Stimulated activated CD8-positive, alpha-beta memory T cell treated with anti-CD3 and anti-CD28 coated beads, Interleukin-12 subunit alpha, Interleukin-12 subunit beta, amount 100 ng/mL, for 1 hour (primary cell): ENCODE measurements around the gene PLA2G2E.
A peak's percentile ranks its signal among the peaks of the same experiment; 100 is the strongest.
"Not testable (repeated sequence)": the region's sequence is repeated elsewhere in the genome, so short reads cannot be mapped to it uniquely, and the experiment has no call there.

Experiments used
- DNase-seq: peaks from one replicate; pipeline ENCODE4 v3.0.0-alpha.2; 2020; ENCODE audit warnings: low read depth

The PLA2G2E gene

DNA sequence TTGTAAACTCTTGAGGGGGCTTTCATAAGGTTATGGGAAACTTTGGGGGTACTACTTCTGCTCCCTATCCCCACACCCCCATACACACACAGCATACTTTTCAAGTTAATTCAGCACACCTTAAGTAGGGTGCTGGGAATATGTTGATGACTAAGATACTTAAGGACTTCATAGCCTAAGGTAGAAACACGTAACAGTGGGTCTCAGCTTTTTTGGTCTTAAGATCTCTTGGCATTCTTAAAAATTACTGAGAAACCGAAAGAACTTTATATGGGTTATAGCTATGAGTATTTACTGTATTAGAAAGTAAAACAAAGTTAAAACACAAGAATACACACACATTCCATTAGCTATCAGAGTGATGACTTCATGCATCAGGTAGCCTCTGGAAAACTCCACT is 39.1 kb downstream of the PLA2G2E start:
- DNase-seq = no peak

DNA sequence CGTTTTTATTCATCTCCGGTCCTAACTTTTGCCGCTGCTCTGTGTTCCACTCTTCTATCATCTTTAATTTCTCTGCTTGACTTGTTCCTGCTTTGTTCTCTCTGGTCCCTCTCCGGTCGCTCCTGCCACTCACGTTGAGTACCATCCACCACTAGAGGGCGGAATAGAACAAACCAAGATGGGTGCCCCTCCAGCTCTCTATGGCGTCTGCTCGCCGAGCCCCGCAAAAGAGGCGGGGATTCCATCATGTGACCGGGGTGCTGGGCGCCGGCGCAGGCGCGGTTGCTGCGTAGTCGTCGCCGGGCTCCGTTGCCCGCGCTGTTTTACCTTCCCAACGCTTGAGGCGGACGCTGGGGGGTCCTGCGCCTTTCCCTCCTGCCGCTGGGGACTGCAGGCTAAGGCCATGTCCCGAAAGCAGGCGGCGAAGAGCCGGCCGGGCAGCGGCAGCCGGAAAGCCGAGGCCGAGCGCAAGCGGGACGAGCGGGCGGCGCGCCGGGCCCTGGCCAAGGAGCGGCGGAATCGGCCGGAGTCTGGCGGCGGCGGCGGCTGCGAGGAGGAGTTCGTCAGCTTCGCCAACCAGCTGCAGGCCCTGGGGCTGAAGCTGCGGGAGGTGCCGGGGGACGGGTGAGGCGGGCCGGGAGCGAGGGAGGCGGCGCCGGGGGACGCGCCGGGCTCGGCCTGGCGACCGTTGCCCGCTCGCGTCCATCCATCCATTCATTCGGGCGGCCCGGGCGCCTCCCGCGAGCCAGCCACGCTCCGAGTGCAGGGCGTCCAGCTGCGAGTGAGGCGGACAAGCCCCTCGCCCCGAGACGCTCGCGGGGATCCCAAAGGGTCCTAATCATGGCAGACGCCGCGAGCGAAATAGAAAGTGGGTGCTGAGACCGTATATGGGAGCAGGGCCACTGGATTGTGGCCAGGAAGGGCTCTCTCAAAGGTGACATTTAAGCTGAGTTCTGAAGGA is 41.0 kb downstream of the PLA2G2E start, which contains the start of gene OTUD3:
OTUD3 (plus strand) TSS at position 285 of the 961 bp plus-strand sequence; CDS start at position 404, 119 bp downstream.
- peak; percentile 91 for DNase-seq

DNA sequence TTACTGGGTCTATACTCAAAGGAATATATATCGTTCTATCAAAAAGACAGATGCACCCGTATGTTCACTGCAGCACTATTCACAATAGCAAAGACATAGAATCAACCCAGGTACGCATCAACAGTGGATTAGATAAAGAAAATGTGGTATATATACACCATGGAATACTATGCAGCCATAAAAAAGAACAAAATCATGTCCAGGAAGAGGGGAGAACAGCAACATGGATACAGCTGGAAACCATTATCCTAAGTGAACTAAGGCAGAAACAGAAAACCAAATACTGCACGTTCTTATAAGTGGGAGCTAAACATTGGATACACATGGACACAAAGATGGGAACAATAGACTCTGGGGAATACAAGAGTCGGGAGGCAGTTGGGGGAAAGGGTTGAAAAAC is 42.6 kb downstream of the PLA2G2E start:
- not testable (repeated sequence) for DNase-seq

- DNase-seq = no peak
Measured at GRCh38 chr1:19879661-19880060, 43.8 kb downstream of the PLA2G2E start.

DNA sequence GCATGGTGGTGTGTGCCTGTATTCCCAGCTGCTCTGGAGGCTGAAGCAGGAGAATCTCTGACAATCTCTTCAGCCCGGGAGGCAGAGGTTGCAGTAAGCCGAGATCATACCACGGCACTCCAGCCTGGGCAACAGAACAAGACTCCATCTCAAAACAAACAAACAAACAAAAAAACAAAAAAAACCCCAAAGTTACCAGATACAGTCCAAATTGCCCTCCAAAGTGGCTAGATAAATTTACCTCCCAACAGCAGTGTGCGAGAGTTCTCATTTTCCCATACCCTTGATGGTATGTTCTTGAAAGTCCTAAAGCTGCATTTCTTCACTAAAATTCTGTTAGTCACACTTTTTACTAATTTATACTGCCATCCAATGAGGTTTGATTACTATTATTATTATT is 44.2 kb downstream of the PLA2G2E start:
- no peak for DNase-seq

DNA sequence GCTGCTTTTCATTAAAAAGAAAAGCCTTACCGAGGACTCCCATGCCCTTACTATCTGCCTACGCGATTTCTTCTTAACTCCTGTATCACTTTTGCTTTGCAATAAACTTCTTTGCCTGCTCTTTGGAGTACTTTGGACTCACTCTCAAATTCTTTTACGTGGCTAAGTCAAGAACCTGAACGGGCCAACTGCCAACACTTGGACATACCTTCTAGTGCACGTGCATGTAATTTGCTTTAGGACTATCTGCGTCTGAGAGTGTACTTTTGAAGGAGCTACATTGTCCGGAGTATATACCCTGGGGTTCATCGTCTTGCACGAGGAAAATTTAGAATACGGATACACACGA is 44.8 kb downstream of the PLA2G2E start:
- DNase-seq = no peak

- DNase-seq = no peak
Measured at GRCh38 chr1:19877821-19878636, 45.4 kb downstream of the PLA2G2E start.

DNA sequence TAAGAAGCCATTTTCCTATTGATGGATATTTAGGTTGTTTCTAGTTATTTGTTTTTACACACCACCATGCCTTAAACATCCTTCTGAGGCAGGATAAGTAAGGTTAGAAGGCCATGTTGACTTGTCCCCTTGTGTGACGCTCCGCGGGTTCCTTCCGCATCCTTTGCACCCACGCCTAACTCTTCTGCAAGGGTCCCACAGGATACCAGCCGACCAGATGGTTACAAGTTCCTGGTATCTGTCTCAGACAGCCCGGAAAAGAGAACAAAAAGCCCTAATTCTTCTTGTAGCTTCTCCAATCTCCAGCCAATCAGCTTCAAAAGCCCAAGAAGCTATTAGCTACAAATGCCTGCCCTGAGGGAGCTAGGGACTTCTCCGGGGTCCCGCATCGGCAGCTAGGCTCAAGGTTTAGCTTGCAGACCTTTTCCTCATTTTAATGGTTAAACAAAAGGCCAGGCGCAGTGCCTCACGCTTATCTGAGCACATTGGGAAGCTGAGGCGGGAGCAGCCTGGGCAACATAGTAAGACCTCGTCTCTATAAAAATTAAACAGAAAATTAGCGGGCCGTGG is 46.2 kb downstream of the PLA2G2E start:
- DNase-seq = no peak

GRCh38 chr1:19872190-19872589 is 51.2 kb downstream of the PLA2G2E start:
- DNase-seq = no peak
